Parathyroid adenoma (tissue), 2 donors: ENCODE results near the gene GNAS.

Experiments used
- H2AFZ ChIP-seq: fragments of 300-600 bp; sonication (generic); one replicate; pipeline ENCODE4 v1.7.0; 2017; ENCODE audit warnings: antibody characterized with exemption, mild to moderate bottlenecking
- H3K27ac ChIP-seq: fragments of 300-600 bp; sonication (generic); one replicate; pipeline ENCODE4 v1.7.0; 2017
- H3K27me3 ChIP-seq: fragments of 300-600 bp; sonication (generic); one replicate; pipeline ENCODE4 v1.7.0; 2017; ENCODE audit warnings: low read length; ENCODE audit not compliant: control insufficient read depth, insufficient read depth
- H3K36me3 ChIP-seq: fragments of 300-600 bp; sonication (generic); one replicate; pipeline ENCODE4 v1.7.0; 2017; ENCODE audit warnings: low read length; ENCODE audit not compliant: control insufficient read depth, insufficient read depth
- H3K4me1 ChIP-seq: fragments of 300-600 bp; sonication (generic); one replicate; pipeline ENCODE4 v1.7.0; 2017; ENCODE audit warnings: control low read depth
- H3K4me2 ChIP-seq: fragments of 300-600 bp; sonication (generic); one replicate; pipeline ENCODE4 v1.7.0; 2017; ENCODE audit warnings: low read length
- H3K4me3 ChIP-seq: fragments of 300-600 bp; sonication (generic); one replicate; pipeline ENCODE4 v1.7.0; 2017; ENCODE audit warnings: low read depth, low read length
- H3K79me2 ChIP-seq: fragments of 300-600 bp; sonication (generic); one replicate; pipeline ENCODE4 v1.7.0; 2017; ENCODE audit warnings: control low read depth
- H3K9ac ChIP-seq: fragments of 300-600 bp; sonication (generic); one replicate; pipeline ENCODE4 v1.7.0; 2017; ENCODE audit warnings: mild to moderate bottlenecking
- H3K9me3 ChIP-seq: fragments of 300-600 bp; sonication (generic); one replicate; pipeline ENCODE4 v1.7.0; 2017; ENCODE audit warnings: low read length; ENCODE audit not compliant: control insufficient read depth
- CTCF ChIP-seq: fragments of 300-600 bp; sonication (generic); IDR thresholded peaks from one replicate; pipeline ENCODE4 v1.7.0; 2017; ENCODE audit warnings: antibody characterized with exemption, mild to moderate bottlenecking
- donor health status: primary hyperparathyroidism.

The GNAS gene

DNA sequence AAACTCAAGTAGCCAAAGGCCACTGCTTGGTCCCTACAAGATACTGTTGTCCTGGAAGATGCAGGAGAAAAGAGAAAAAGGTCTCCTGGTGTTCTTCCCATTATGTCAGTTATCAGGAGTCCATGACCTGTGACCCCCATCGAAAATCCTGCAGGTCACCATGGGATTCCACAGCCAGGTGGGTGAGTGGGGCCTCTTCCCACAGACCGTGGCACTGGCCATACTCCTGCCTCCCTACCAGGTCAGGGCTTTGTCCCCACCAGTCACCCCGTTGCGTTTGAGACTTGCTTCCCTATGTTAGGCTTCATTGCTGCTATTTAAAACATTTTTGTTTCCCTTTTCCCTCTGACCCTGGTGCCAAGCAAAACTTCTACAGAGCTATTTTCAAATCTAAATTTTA lies 60.6 kb downstream of the GNAS start:
- H3K9ac ChIP-seq = no peak overlapping the region
- no peak overlapping the region for H3K27ac ChIP-seq
- no peak for TF ChIP-seq CTCF
- H2AFZ ChIP-seq = no peak overlapping the region
- no peaks in the 10 kb centered on the region for H3K27me3 ChIP-seq
- H3K4me3 ChIP-seq = no peak overlapping the region
- peaks cover 6% of the 10 kb centered on the region for H3K4me1 ChIP-seq
- H3K79me2 ChIP-seq = peaks cover 4% of the 10 kb centered on the region
- H3K36me3 ChIP-seq = no peaks in the 10 kb centered on the region
- H3K4me2 ChIP-seq = no peak overlapping the region
- H3K9me3 ChIP-seq = no peaks in the 10 kb centered on the region

GRCh38 chr20:58918621-58919020 lies 66.1 kb downstream of the GNAS start:
- H2AFZ ChIP-seq = no peak overlapping the region
- H3K27me3 ChIP-seq = no peaks in the 10 kb centered on the region
- H3K36me3 ChIP-seq = no peaks in the 10 kb centered on the region
- H3K9me3 ChIP-seq = no peaks in the 10 kb centered on the region
- H3K79me2 ChIP-seq = no peaks in the 10 kb centered on the region
- no peak overlapping the region for H3K4me3 ChIP-seq
- H3K9ac ChIP-seq = no peak overlapping the region
- H3K4me2 ChIP-seq = no peak overlapping the region
- no peak overlapping the region for H3K27ac ChIP-seq
- no peak for TF ChIP-seq CTCF
- peaks cover 6% of the 10 kb centered on the region for H3K4me1 ChIP-seq

DNA sequence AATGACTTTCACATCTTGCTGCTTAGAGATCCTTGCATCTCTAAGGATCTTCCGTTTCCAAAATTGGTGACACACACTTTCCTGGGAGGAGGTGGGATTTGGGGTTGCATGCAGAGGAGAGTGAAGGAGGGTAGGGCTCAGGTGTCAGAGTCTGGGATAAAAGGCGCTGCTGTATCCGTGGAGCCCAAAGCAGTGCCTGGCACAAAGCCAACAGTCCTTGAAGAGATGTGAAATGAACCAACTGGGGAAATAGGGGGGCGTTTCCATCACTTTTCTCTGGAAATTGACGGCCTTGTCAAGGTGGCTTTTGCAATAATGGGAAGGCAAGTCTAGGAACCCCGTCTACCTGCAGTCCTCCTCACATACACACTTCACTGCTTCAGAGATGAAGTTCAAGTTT lies 69.0 kb downstream of the GNAS start:
- H3K4me2 ChIP-seq = no peak overlapping the region
- H3K4me3 ChIP-seq = no peak overlapping the region
- no peak overlapping the region for H3K27ac ChIP-seq
- no peak overlapping the region for H3K9ac ChIP-seq
- no peaks in the 10 kb centered on the region for H3K36me3 ChIP-seq
- no peaks in the 10 kb centered on the region for H3K9me3 ChIP-seq
- peaks cover 6% of the 10 kb centered on the region for H3K4me1 ChIP-seq
- no peaks in the 10 kb centered on the region for H3K27me3 ChIP-seq
- TF ChIP-seq CTCF = no peak
- no peaks in the 10 kb centered on the region for H3K79me2 ChIP-seq
- H2AFZ ChIP-seq = no peak overlapping the region

DNA sequence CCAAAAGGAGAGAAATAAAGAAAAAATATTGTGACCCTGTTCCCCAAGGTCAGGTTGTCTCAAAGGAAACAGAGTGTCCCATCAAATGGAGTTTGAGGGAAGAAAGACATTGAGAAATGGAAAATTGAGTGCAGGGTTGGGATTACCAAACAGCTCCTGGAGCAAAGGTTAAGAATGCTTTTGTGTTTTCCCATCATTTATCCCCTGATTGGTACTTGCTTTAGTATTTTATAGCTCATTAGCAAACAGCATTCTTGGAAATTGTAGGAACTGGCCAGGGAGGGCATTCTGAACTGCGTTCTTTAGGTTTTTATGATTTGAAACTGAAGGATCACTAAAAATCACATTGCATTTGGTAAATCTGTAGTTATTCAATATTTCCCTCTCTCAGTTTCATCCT lies 69.5 kb downstream of the GNAS start:
- no peak overlapping the region for H3K4me2 ChIP-seq
- H3K27me3 ChIP-seq = no peaks in the 10 kb centered on the region
- peak overlapping the region; percentile 59 for H2AFZ ChIP-seq
- H3K36me3 ChIP-seq = no peaks in the 10 kb centered on the region
- H3K9ac ChIP-seq = no peak overlapping the region
- H3K4me3 ChIP-seq = no peak overlapping the region
- TF ChIP-seq CTCF = no peak
- no peaks in the 10 kb centered on the region for H3K79me2 ChIP-seq
- H3K27ac ChIP-seq = no peak overlapping the region
- no peaks in the 10 kb centered on the region for H3K9me3 ChIP-seq
- peaks cover 6% of the 10 kb centered on the region for H3K4me1 ChIP-seq

DNA sequence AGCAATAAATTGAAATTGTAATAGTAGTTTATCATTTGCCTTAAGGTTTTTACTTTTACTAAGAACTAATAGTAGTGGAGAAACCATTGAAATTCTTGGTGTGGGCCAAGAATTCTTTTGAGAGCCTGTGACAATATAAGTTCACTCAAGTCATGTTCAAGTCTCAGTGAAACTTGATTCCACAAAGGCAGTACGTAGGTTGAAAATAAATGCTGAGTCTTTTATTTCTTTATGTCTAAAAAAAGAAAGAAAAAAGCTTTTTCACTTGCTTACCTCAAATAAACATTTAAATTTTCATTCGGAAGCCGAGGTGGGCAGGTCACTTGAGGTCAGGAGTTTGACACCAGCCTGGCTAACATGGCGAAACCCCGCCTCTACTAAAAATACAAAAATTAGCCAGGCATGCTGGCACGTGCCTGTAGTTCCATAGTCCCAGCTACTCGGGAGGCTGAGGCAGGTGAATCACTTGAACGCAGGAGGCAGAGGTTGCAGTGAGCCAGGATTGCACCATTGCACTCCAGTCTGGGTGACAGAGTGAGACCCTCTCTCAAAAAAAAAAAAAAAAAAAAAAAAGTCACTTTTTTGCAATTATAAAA lies 70.7 kb downstream of the GNAS start:
- TF ChIP-seq CTCF = no peak

More for the DNA sequence above, 70.7 kb downstream of the GNAS start:
- peaks cover 6% of the 10 kb centered on the region for H3K4me1 ChIP-seq
- no peaks in the 10 kb centered on the region for H3K36me3 ChIP-seq
- no peaks in the 10 kb centered on the region for H3K9me3 ChIP-seq
- H3K4me2 ChIP-seq = peak overlapping the region; percentile 13
- H3K27me3 ChIP-seq = no peaks in the 10 kb centered on the region
- peak overlapping the region; percentile 55 for H3K27ac ChIP-seq
- no peak overlapping the region for H3K4me3 ChIP-seq
- H2AFZ ChIP-seq = peak overlapping the region; percentile 59
- H3K79me2 ChIP-seq = no peaks in the 10 kb centered on the region
- no peak overlapping the region for H3K9ac ChIP-seq
